Activated CD8-positive, alpha-beta memory T cell treated with anti-CD3 and anti-CD28 coated beads for 48 hours (primary cell): ENCODE data around the gene SLC24A3.

Experiments used
- DNase-seq, 3 experiments: peaks; one replicate each; pipeline ENCODE4 v3.0.0-alpha.2; 2020; ENCODE audit warnings: low read depth in 2 of 3, low spot score in 2 of 3

The SLC24A3 gene

GRCh38 chr20:19269737-19270340 lies 57.4 kb downstream of the SLC24A3 start:
- DNase-seq = no peak

DNA sequence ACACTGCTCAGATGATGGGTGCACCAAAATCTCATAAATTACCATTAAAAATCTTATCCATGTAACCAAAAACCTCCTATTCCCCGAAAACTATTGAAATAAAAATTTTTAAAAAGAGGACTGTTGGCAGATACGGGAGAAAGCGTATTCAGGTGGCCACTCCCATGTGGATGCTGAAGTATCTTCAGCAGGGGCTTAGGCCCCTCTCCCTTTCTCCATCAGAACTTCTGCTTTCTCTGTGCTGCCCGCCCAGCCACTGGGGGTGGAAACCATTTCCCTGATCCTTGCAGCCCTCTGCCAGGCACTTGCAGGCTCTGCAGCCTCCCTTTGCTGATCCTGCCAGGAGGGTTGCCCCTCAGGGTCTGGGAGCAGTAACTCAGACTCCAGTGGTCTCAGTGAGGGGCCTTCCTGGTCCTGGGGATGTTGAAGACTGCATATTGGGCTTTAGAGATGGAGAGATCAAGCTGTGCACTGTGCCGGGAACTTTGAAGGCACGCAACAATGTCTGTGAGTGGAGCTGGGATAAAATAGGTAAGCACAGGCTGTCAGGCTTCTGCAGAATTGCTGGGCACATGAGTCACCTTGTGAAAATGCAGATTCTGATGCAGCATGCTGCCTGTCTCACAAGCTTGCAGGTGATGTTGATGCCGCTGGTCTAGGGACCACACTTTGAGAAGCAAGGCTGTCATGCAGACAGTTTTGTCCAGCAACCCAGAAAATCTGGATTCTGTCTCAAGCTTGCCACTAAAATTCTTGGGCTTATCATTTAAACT lies 59.6 kb downstream of the SLC24A3 start:
- DNase-seq = no peak

DNA sequence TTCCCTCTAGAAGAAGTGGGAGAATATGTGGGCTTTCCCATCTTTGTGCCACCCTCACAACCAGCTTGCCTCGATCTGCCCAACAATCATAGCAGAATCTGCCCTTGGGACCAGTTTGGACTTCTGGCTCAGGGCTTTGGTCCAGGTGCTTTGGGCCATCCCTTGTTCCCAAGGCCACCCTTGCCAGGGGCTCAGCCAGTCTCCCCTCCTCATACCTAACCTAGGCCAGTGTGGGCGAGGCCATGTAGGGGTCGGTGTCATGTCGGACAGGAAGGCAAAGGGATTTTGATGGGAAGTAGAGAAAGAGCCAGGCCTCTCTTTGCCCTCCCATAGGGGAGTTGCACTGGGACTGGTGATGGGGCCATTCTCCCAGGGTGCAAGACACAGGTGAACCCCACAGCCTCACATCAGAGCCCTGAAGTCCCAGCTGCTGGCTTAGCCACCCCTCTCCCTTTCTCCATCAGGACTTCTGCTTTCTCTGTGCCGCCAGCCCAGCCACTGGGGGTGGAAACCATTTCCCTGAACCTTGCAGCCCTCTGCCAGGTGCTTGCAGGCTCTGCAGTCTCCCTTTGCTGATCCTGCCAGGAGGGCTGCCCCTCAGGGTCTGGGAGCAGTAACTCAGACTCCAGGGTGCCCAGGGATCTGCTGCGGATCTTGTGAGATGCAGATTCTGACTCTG lies 60.7 kb downstream of the SLC24A3 start:
- no peak for DNase-seq

GRCh38 chr20:19274001-19274400 lies 61.6 kb downstream of the SLC24A3 start:
- DNase-seq = no peak

GRCh38 chr20:19274412-19275015 lies 62.1 kb downstream of the SLC24A3 start:
- DNase-seq = no peak

- DNase-seq = no peak
Measured at GRCh38 chr20:19275038-19275629, 62.7 kb downstream of the SLC24A3 start.

GRCh38 chr20:19275630-19276071 lies 63.2 kb downstream of the SLC24A3 start:
- DNase-seq = no peak

DNA sequence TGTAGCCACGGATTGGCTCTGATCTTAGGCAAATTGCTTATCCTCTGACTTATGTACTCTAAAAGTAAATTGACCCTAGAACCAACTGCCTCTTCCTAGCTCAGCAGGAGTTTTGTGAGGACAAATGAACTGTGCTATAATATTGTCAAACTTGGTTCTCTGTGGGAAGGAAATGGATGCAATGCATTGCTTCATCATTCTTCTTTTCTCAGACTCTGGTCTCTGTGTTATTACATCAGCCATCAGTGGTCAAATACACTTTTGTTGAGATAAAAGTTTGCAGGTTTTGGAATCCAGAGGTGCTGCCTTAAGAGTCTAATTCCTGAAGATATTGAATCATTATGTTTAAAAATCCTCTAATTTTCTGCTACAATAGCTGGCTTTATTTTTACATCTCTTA lies 64.9 kb downstream of the SLC24A3 start:
- DNase-seq = no peak

GRCh38 chr20:19283490-19284025 lies 71.1 kb downstream of the SLC24A3 start:
- no peak for DNase-seq

DNA sequence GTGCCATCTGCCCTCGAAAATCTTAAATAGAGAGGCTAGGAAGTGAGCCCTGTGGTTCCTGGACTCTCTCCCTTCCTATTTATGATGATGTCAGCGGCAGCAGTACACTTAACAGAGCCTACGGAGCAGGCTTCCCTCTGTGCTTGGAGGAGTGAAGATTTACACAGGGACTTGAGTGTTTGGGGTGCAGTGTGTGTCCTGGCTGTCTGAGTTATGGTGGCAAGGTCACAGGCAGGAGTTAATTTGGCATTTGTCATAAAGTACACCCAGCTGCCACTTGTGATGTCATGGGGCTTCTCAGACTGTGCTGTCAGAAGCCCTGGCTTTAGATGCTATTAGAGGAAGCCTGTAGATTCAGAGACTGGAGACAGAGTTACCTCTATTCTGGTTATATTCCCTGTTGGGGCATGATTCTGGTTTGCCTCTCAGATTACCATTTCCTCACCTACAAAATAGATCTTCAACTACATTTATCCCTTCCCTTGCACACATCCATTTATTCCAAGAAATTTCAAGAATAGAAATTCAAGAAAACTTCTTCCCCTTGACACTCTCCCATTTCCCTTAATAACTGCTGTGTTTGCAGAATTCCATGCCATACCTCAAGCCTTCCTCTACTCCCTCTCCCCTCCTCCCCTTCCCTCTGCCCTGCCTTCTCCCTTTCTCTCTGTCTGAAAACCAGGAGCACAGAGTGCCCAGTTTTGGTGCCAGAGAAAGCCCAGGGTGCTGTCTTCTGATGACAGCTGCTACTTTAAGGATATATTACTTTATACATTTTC lies 72.1 kb downstream of the SLC24A3 start:
- DNase-seq = no peak

GRCh38 chr20:19285436-19285835 lies 73.0 kb downstream of the SLC24A3 start:
- no peak for DNase-seq

GRCh38 chr20:19288061-19288460 lies 75.6 kb downstream of the SLC24A3 start:
- DNase-seq = no peak

DNA sequence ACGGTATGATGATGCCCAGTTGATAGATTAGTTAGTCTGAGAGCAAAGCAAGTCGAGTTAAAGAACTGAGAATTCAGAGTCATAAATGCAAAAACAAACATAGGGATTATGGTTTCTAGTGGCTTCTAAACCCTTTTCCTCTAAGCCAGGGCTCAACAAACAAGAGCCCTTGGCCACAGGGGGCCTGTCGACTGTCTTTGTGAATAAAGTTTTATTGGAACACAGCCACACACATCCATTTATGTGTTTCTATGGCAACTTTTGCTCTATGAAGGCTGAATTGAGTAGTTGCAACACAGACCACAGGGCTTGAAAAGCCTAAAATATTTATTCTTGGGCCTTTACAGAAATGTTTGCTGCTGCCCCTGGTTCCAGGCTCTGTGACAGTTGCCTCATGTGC lies 76.2 kb downstream of the SLC24A3 start:
- DNase-seq = no peak

- DNase-seq = no peak
Measured at GRCh38 chr20:19289451-19289850, 77.0 kb downstream of the SLC24A3 start.

- DNase-seq = no peak
Measured at GRCh38 chr20:19291024-19291817, 78.8 kb downstream of the SLC24A3 start.

GRCh38 chr20:19291818-19292132 lies 79.3 kb downstream of the SLC24A3 start:
- no peak for DNase-seq

DNA sequence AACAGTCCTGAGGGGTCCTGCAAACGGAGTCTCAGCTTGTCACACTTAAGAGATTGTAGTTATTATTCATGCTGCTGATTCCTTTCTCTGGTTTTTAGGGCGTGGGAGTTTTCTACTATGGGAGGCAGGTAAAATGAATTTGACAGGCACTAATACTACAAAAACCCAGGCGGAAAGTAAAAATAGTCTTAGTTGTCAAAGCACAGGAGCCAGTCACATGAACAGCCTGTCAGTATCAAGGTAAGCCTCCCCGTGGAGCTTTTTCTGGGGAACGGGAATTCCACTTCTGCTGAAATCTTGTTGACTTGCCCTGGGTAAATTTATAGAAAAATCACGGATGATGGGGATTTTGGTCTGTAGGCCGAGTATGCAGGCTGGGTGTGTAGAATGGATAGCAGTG lies 79.8 kb downstream of the SLC24A3 start:
- DNase-seq = no peak

DNA sequence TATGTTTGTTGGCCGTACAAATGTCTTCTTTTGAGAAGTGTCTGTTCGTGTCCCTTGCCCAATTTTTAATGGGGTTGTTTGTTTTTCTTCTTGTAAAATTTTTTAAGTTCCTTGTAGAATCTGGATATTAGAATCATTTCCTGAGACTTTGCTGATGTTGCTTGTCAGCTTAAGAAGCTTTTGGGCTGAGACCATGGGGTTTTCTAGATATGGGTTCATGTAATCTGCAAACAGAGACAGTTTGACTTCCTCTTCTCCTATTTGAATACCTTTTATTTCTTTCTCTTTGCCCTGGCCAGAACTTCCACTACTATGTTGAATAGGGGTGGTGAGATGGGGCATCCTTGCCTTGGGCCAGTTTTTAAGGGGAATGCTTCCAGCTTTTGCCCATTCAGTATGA lies 82.6 kb downstream of the SLC24A3 start:
- no peak for DNase-seq

DNA sequence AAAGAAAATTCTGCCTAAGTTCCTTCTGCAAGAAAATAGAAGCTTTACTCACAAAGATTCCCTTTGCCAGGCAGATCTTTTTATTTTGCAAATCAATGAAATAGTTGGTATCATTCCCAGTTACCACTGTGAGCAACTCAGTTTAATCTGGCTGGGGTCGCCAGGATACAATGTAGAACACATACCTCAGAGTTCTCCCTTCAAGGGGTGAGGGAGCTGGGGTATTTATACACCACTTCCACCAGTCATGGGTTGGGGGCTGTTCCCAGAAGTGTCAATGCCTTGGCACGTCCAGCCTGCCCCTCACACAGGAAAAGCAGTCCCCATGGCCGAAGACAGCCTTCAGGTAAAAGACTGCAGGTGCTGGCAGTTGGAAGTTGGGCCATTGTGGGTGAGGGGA lies 86.2 kb downstream of the SLC24A3 start:
- no peak for DNase-seq

DNA sequence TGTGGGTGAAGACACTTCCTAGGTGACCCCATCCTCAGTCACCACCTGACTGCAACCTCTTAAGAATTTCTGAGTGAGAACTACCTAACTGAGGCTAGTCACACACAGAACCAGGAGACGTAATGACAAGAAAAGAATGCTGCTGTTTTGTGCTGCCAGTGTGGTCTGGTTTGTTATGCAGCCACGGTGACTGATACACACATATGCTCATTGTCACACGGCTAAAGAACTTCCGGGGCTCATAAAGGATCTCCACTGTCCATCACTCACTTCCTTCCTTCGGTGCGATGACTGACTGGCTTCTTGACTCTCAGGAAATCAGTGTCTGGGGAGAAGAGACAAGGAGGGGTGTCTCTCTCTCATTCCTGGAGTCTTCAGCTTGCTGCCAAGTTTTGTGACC lies 88.0 kb downstream of the SLC24A3 start:
- DNase-seq = no peak
